HG02610 (cell line): ENCODE results near the gene ADM2.
A peak's percentile ranks its signal among the peaks of the same experiment; 100 is the strongest.

ENCODE experiments used
- ATAC-seq: cut with Tn5 transposase; IDR thresholded peaks from one replicate; pipeline ENCODE4 v1.9.1; 2021; ENCODE audit warnings: mild to moderate bottlenecking, moderate library complexity; ENCODE audit not compliant: unreplicated experiment

ADM2 gene

DNA sequence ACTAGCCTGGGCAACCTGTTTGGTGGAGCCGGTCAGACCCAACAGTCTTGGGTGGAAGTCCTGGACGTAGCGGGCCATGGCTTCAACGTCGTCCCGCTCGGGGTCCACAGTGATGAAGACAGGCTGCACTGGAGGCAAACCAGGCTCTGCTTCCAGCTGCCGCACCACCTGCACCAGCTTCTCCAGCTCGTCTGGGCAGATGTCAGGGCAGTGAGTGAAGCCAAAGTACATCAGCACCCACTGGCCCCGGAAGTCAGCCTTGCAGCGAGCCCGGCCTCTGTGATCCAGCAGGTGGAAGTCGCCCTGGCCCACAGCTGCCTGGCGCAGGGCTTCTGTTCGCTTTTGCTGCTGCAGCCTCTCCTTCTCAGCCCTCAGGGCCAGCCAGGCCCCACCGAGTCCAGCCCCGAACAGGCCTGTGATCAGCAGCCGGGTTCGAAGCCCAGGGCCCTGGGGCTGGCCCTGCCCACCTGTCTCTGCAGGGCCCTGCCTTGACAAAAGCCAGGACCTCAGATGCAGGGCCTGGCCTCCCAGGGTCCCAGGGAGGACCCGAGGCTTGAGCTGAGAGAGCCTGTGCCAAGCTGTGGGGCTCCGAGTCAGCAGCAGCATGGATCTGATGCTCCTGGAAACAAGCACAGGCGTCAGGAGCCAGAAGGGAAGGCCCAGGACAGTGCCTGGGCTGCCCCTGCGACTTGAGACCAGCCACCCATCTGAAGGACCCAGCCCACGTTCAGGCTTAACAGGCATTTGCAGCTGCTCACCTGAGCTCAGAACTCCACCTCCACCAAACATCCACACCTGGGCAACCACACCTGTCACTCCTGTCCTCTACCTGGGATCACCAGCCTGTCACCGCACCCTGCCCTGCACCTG, 42.7 kb downstream of the ADM2 start:
- ATAC-seq: no peak

DNA sequence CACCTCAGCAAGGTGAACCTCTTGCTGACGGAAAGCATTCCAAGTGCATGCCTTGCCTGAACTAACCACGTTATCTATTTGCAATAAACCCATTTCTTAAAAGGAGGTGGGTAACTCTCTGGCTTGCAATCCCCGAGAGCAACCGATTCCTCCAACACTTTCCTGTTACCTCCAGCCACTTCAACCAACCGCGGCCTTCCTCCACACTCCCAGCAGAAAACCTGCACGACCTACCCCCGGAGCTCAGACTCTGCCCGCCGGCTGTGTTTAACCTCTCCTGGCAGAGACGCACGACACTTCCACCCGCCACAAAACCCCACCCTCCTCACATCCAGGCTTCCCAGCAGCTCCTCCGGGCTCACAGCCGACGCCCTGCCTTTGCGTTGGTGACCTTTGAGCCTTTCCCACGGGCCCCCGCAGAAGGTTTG, 43.3 kb downstream of the ADM2 start:
- ATAC-seq: no peak

DNA sequence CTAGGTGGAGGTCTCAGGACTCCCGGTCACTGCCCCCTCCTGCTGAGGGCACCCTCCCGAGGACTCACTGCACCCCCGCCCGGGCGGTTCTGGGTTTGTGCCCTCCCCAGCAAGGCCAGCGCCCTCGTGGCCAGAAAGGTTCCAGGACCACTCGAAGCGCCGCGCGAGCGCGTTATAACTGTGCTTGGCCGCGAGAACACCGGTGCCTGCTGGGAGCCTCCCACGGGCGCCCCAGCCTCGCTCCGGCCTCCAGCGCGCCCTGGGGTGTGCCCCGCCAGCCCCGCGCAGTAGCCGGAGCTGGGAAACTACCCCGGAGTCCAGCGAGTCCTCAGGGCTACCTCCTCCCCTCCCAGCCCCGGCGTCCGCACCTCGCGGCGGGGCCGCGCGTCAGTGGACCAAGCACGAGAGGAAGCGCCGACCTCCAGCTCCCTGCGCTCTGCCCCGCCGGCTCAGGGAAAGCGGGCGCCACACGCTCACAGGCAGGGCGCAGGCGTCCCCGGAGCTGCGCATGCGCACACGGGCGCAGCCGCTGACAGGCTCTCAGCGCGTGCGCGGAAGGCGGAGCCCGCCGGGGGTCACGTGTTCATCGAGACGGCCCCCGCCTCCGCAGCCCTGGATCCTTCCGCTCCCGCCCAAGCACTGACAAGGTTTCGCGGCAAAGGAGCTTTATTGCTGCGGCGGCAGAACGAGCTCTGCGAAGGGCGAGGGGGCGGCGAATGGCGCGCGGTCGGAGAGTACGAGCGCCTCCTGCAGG, 43.9 kb downstream of the ADM2 start, which contains the start of gene SCO2:
SCO2 (minus strand) TSS at position 495 of the 754 bp plus-strand sequence. CDS start 1,187 bp downstream, outside the sequence.
- peak; percentile 41 for ATAC-seq

DNA sequence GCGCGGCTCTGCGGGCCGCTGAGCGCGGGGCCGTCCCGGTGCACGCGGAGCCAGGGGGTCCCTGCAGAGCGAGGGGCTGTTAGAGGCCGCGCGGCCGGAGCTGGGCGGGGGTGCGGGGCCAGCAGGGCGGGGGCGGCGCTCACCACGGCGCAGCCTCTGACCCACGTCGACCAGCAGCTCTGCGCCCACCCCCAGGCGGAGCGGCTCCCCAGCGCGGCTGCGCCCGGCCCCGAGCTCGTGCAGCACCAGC, 44.4 kb downstream of the ADM2 start:
- peak; percentile 14 for ATAC-seq

DNA sequence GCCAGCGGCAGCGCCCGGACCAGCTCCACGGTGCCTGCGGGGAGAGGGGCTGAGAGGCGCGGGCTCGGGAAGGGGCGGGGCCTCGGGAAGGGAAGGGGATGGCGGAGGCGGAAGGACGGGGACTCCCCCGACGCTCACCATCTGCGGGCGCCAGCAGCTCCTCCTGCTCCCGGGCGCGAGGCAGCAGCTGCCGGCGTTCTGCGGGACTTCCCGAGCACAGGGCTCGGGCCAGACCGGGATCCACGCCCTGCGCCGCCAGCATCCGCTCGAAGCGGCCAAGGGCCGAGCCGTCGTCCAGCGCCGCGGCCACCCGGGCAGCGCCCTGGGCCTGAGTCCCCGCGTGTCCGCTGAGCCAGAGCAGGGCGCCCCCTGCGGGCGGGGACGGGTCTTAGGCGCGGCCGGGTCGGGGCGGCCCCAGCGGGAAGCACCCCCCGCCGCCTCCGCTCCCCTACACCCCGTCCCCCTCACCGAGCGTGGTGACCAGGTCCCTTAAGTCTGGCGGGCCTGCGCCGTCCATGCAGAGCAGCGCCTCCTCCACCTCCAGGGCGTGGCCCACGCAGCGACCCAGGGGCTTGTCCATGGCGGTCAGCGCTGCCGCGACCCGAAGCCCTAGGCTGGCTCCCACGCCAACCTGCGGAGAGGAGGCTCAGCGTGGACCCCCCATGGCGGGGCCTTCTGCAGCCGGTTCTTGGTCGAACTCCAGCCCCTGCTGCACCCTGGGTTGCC, 44.9 kb downstream of the ADM2 start:
- ATAC-seq: peak; percentile 27

DNA sequence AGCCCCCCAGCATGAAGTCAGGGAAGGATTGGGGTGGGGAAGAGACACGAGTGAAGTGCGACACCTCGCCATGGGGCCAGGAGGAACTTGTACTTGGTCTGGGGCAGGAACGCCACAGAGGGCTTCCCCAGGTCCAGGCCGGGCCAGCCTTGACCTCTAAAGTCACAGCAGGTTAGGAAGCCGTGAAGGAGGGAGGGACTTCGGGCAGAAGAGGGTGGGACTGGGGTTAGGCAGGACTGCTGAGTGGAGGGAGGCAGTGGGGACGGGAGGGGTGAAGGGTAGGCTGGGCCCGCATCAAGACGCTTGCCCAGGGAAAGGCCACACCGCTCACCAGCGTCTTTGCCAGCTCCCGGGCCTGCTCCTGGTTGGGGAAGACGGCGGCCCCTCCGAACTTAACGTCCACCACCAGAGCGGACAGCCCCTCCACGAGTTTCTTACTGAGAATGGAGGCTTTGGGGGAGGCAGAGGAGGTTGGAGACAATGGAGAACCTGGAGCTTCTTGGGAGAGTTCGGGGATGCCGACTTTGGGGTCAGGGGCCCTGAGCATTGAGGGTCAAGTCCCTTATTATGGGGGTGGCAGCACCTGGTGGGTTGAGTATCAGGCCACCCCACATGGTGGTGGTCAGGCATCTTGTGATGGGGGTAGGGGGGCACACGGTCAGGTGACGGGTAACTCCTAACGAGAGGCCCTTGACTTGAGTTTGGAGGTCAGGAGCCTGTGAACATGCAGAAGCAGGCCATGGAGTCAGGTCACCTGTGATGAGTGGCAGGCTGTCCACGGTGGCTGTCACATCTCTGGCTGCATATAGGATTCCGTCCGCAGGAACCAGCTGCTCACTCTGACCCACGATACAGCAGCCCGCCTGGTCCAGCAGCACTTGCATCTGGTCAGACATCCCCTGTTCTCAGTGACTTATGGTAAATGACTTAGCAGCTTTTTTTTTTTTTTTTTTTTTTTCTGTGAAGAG, 45.8 kb downstream of the ADM2 start:
- ATAC-seq: no peak

DNA sequence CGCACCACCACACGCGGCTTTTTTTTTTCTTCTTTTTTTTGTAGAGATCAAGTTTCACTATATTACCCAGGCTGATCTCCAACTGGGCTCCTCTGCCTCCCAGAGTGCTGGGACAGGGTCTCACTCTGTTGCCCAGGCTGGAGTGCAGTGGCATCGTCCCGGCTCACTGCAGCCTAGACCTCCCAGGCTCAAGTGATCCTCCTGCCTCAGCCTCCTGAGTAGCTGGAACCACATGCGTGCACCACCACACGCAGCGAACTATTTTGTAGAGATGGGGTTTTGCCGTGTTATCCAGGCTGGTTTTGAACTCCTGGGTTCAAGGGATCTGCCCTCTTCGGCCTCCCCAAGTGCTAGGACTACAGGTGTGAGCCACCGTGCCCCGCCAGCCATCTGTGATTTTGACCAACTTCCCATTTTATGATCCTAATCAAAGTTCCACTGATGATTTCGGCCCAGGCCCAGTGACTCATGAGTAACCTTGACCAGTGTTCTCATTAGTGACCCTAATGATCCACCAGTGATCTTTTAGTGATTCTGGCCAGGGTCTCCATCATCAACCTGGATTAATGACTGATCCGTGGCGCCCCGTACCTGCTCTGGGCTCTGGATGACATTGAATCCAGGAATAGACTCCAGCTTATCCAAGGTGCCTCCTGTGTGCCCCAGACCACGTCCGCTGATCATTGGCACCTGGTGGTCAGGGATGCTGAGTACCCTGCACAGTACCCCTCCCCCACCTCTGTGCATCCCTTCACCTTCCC, 46.8 kb downstream of the ADM2 start:
- ATAC-seq: no peak

DNA sequence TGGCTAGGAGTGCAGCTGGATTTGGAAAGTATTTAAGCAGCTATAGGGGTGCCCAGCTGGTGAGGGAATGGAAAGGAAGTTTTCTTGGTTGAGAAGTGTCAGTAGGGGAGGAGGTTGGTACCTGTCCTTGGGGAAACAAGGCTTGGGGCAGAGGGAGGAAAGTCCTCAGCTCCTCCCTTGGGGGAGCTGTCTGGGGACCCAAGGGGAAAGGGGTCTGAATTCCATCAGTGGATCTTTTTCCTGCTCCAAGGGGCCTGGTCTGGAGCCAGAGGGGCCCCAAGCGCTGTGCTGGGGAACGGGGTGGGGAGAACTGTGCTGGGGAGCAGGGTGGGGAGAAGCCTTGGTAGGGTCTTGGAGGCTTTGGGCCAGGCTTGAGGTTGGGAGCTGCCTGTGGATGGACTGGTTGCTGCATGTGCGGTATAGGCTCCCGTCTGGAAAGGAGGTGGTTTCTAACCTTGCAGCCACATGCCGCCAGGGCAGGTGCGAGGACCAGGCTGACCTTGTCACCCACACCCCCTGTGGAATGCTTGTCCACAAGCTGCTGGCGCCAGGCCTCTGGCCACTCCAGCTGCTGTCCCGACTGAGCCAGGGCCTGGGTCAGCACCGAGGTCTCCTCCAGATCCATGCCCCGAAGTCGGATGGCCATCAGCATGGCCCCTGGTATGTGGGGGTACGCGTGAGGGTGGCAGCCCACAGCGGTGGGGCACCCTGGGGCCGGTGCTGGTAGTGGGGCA, 47.5 kb downstream of the ADM2 start:
- ATAC-seq: no peak

DNA sequence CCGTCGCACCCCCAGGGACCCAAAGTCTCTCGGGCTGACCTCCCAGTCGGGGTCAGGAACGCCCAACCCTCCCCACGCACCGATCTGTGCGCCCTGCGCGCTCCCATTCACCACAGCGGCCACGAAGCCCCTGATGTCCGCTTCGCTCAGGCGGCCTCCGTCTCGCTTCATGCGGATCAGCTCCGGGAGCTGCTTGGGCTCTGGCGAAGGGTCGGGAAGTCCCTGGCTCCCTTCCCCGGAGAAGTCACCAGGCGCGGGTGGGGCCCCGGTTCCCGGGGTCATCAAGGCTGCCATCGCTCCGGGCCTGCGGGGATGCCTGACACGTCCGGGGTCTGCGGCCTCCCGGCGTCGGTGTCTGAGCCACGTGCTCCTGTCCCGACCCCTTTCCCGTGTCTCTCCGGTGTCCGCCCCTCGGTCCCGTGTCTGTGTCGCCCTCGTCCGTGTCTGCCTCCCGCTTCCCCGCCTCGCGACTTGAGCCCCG, 48.1 kb downstream of the ADM2 start:
- ATAC-seq: no peak

DNA sequence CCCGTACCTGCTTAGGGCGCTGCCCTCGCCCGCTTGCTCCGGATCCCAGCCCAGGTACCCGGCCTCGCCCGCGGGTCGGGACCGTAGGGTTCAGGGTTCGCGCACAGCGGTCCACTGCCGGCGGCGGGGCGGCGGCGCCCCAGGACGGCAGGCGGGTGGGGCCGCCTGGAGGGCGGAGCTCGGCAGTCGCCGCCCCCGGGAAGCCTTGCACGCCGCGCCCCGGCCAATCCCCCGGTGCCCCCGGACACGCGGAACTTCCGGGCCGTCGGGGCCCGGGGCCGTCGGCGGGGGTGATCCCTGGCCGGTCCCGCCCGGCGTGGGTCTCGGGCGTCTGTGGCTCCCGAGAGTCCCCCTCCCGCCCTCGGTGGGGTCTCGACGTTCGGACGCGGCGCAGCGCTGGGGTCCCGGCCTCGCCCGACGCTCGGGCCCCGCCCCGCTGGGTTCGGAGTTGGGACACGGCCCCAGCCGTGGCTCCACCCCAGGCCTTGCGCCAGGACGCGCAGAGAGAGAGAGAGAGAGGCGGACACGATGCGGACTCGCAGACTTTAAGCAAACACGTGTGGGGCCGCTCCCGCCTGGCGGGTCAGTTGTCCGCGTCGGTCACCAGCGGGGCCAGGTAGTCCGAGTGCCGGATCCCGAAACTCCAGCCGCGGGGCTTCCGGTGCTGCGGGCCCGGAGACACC, 48.7 kb downstream of the ADM2 start, which contains the start of gene TYMP:
TYMP (minus strand) TSS at position 116 of the 683 bp plus-strand sequence. CDS start 303 bp downstream, outside the sequence.
- ATAC-seq: no peak

DNA sequence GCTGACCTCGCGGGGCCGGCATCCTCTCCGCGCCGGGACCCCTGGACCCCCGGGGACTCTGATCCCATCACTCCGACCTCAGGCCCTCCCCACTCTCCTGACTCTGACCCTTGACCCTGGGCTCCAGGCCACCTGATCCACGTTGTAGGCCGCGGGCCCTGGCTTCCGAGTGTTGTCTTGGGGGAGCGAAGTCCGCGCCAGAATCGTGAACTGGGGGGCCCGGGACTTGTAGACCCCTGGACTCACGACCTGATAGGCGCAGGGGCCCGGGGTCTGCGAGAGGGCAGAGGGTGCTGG, 49.2 kb downstream of the ADM2 start:
- no peak for ATAC-seq

DNA sequence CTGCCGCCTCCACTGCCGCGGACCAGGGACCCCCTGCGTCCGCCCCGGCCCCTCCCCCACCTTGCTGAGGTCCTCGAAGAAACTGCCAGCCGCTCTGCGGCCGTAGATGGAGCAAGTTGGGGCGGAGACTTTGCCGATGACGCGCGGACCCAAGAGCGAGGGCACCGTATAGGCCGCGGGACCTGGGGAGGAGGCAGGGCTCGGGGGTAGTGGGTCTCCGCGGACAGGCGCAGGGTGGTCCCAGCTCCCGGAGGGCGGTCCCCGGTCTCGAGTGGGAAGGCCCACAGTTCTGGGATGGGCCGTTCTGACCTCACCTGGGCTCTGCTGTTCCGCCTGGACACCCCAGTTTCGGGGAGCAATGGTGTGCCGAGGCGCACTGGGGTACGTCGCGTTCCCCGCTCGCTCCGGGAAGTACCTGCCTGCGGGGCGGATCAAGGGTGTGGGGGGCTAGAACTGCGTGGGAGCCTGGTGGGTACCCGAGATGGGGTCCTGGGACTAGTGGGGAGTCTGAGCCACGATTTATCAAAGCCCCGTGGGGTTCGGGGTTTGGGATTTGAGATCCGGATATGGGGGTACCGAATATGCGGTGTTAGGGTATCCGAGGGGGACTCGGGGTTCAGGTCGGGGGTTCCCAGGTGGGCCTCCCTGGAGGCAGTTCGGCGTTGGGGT, 49.7 kb downstream of the ADM2 start:
- ATAC-seq: no peak

DNA sequence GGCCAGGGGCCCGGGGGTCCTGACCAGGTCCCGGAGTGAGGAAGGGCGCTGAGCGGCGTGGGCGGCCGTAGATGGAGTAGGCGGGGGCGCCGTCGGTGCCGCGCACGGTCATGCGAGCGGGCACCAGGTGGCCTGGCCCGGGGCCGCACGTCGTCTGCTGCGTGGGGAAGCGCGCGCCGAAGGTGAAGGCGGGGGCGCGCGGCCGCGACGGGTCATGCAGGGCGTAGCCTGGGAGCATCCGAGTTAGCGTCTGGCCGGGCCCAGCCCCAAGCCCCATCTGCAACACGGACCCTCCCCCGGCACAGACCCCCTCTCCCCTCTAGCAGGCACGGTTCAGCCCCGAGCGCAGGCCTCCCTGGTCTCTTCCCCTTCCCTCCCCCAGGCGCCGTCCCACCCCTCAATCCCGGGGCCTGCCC, 50.2 kb downstream of the ADM2 start:
- ATAC-seq: no peak

DNA sequence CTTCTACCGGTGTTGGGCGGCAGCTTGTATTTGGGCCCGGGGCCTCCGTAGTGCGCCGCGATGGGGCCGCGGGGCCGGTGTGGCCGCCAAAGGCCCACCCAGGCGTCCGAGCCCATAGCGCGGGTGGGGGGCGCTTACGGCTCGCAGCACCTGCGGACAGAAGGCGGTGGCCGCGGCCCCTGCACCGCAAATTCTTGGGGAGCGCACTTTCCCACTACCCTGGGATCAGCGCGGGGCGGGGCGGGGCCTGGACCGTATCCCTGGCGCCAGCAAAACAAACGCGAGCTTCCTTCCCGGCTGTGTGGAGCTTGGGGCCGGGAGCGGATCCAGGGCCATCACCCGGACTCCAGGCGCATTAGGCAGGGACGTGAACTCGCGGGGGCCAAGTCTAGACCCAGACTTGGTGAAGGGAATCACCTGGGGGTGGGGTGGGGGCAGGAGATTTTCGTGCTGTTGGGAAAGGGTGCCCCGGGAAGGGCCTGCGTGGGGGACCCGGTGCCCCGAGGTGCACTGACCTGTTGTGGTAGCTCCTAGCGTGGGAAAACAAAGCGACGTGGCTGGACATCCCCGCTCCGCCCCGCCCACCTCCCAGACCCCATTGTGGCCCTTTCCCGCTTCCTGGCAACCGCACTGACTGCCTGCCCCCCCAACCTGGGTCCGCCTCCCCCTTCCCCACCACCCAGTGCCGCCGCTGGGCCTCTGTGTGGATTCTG, 50.8 kb downstream of the ADM2 start:
- no peak for ATAC-seq

DNA sequence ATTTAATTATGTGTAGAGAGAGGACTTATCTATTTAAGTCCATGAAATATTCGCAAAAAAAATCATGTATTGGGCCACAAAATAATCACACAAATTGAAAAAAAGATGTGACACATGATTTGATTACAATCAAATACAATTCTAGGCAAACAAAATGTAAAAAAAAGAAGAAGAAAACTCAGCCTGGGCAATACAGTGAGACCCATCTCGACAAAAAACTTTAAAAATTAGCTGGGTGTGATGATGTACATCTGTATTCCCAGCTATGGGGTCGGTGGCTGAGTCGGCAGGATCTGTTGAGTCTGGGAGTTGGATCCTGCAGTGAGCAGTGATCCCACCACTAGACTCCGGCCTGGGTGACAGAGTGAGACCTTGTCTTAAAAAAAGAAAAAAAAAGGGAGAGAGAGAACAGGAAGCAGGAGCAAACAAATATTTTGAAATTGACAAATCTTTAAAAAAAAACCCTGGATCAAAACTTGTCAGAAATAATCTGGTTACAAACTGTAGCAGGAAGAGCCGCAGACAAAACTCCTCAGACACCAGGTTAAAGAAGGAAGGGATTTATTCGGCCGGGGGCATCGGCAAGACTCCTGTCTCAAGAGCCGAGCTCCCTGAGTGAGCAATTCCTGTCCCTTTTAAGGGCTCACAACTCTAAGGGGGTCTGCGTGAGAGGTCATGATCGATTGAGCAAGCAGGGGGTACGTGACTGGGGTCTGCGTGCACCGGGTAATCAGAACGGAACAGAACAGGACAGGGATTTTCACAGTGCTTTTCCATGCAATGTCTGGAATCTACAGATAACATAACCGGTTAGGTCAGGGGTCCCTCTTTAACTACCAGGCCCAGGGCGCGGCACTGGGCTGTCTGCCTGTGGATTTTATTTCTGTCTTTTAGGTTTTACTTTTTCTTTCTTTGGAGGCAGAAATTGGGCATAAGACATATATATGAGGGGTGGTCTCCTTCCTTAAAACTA, 51.8 kb downstream of the ADM2 start:
- ATAC-seq: no peak
